Endodermal cell (in vitro differentiated cells): ENCODE results near the gene FUZ. TPM values are rescaled to one million over a fixed set of nuclear protein-coding genes. Genes with fewer than 3 reads are reported as not detected.

ENCODE experiments used
- DNase-seq: peaks from one replicate; pipeline ENCODE4 v3.0.0-alpha.2; 2017
- H3K27ac ChIP-seq: 2 replicates; pipeline ENCODE4 v1.5.1; 2013; ENCODE audit warnings: mild to moderate bottlenecking, low read depth, low read length, moderate library complexity
- H3K27me3 ChIP-seq: 2 replicates; pipeline ENCODE4 v1.6.1; 2013; ENCODE audit warnings: mild to moderate bottlenecking, low read length, moderate library complexity; ENCODE audit not compliant: insufficient read depth, control insufficient read depth, poor library complexity, severe bottlenecking
- H3K36me3 ChIP-seq: 2 replicates; pipeline ENCODE4 v1.7.0; 2013; ENCODE audit warnings: mild to moderate bottlenecking, low read length, moderate library complexity; ENCODE audit not compliant: control insufficient read depth, insufficient read depth
- H3K4me1 ChIP-seq: one replicate; pipeline ENCODE4 v1.7.0; 2013; ENCODE audit warnings: low read length; ENCODE audit not compliant: control insufficient read depth, insufficient read depth
- H3K4me3 ChIP-seq: 2 replicates; pipeline ENCODE4 v1.5.1; 2013; ENCODE audit warnings: mild to moderate bottlenecking, low read length, moderate library complexity
- H3K9ac ChIP-seq: 2 replicates; pipeline ENCODE4 v1.6.1; 2013; ENCODE audit warnings: mild to moderate bottlenecking, low read length, moderate library complexity; ENCODE audit not compliant: poor library complexity, severe bottlenecking; ENCODE audit errors: extremely low read depth
- H3K9me3 ChIP-seq: 2 replicates; pipeline ENCODE4 v1.6.1; 2013; ENCODE audit warnings: mild to moderate bottlenecking, low read length, moderate library complexity; ENCODE audit not compliant: control insufficient read depth
- H3K27ac Mint-ChIP-seq: 2 replicates; pipeline ENCODE4 v1.8.0; 2020; ENCODE audit warnings: mixed read lengths
- H3K27me3 Mint-ChIP-seq: 2 replicates; pipeline ENCODE4 v1.8.0; 2021; ENCODE audit warnings: mild to moderate bottlenecking, mixed read lengths; ENCODE audit not compliant: insufficient read depth
- H3K36me3 Mint-ChIP-seq: 2 replicates; pipeline ENCODE4 v1.8.0; 2020; ENCODE audit warnings: low read depth, mixed read lengths
- H3K4me1 Mint-ChIP-seq: 2 replicates; pipeline ENCODE4 v1.8.0; 2020; ENCODE audit warnings: mixed read lengths
- H3K4me3 Mint-ChIP-seq: 2 replicates; pipeline ENCODE4 v1.8.0; 2020; ENCODE audit warnings: mild to moderate bottlenecking, moderate library complexity, mixed read lengths
- H3K9me3 Mint-ChIP-seq: 2 replicates; pipeline ENCODE4 v1.8.0; 2020; ENCODE audit warnings: mild to moderate bottlenecking, mixed read lengths
- CTCF ChIP-seq: fragments of 200-600 bp; sonication (generic); conservative IDR thresholded peaks from 2 replicates; pipeline ENCODE4 v1.5.0; 2021; ENCODE audit warnings: antibody characterized with exemption, mild to moderate bottlenecking
- WGBS, 2 experiments: methylation state at CpG; one replicate each; pipeline versions ENCODE4 v1.1.5 to v1.1.7; 2013; ENCODE audit warnings: missing lambda C conversion rate in 2 of 2, mixed read lengths in 1 of 2; ENCODE audit not compliant: insufficient coverage in 1 of 2, insufficient read length in 1 of 2; 5-methylcytosine and 5-hydroxymethylcytosine counted together
- total RNA-seq, 2 donors: library from RNA; stranded (reverse); fragmentation: NEBNext Ultra II Directional in 1 of 2; extraction: Animal tissue kit (Norgen Biotek cat#: 25700) in 1 of 2; gene quantifications; 2 replicates in 1 of 2; 3 replicates in 1 of 2; pipeline ENCODE4 v1.2.1, GENCODE V29; 2021

Gene FUZ
- total RNA-seq, 2 donors from 2014 or later: 26.1 to 41.2 TPM

GRCh38 chr19:49805822-49806619 lies 7.1 kb downstream of the FUZ start:
- H3K27ac ChIP-seq: no peak overlapping the region
- no peaks in the 10 kb centered on the region for H3K27me3 ChIP-seq
- Mint-ChIP-seq H3K27ac (peak overlapping the region; percentile 37), H3K36me3 (peaks cover 38% of the 10 kb centered on the region), H3K4me1 (peaks cover 8% of the 10 kb centered on the region), H3K27me3 (peaks cover 1% of the 10 kb centered on the region), H3K9me3 (no peaks in the 10 kb centered on the region), H3K4me3 (no peak overlapping the region)
- no peak overlapping the region for H3K4me3 ChIP-seq
- peaks cover 33% of the 10 kb centered on the region for H3K36me3 ChIP-seq
- no peaks in the 10 kb centered on the region for H3K4me1 ChIP-seq
- H3K9me3 ChIP-seq: no peaks in the 10 kb centered on the region
- 93 to 94% methylated on average over 17 to 20 of the region's 20 CpGs for WGBS, 2 experiments
- DNase-seq: no peak
- no peak overlapping the region for H3K9ac ChIP-seq
- TF ChIP-seq CTCF: no peak

- Histone ChIP-seq H3K27me3 (no peaks in the 10 kb centered on the region), H3K9ac (no peak overlapping the region), H3K4me1 (no peaks in the 10 kb centered on the region), H3K4me3 (no peak overlapping the region), H3K36me3 (peaks cover 44% of the 10 kb centered on the region), H3K27ac (no peak overlapping the region), H3K9me3 (no peaks in the 10 kb centered on the region)
- peaks cover 3% of the 10 kb centered on the region for H3K4me1 Mint-ChIP-seq
- peaks cover 56% of the 10 kb centered on the region for H3K36me3 Mint-ChIP-seq
- H3K27ac Mint-ChIP-seq: no peak overlapping the region
- TF ChIP-seq CTCF: no peak
- WGBS, 2 experiments: 97 to 98% methylated on average over 6 of the region's 6 CpGs
- DNase-seq: no peak
- no peaks in the 10 kb centered on the region for H3K9me3 Mint-ChIP-seq
- no peaks in the 10 kb centered on the region for H3K27me3 Mint-ChIP-seq
- no peak overlapping the region for H3K4me3 Mint-ChIP-seq
Measured at GRCh38 chr19:49803529-49803856, 9.6 kb downstream of the FUZ start.

- Mint-ChIP-seq H3K27ac (no peak overlapping the region), H3K4me3 (no peak overlapping the region), H3K27me3 (no peaks in the 10 kb centered on the region), H3K4me1 (peaks cover 3% of the 10 kb centered on the region), H3K9me3 (no peaks in the 10 kb centered on the region), H3K36me3 (peaks cover 60% of the 10 kb centered on the region)
- Histone ChIP-seq H3K36me3 (peaks cover 42% of the 10 kb centered on the region), H3K9ac (no peak overlapping the region), H3K27ac (no peak overlapping the region), H3K4me1 (no peaks in the 10 kb centered on the region), H3K4me3 (no peak overlapping the region), H3K27me3 (no peaks in the 10 kb centered on the region), H3K9me3 (no peaks in the 10 kb centered on the region)
- 91 to 97% methylated on average over 15 to 24 of the region's 24 CpGs for WGBS, 2 experiments
- DNase-seq: no peak
- TF ChIP-seq CTCF: no peak
Measured at GRCh38 chr19:49802836-49803528, 10.1 kb downstream of the FUZ start.
